ENCODE results near the gene SMIM10.

The SMIM10 gene

DNA sequence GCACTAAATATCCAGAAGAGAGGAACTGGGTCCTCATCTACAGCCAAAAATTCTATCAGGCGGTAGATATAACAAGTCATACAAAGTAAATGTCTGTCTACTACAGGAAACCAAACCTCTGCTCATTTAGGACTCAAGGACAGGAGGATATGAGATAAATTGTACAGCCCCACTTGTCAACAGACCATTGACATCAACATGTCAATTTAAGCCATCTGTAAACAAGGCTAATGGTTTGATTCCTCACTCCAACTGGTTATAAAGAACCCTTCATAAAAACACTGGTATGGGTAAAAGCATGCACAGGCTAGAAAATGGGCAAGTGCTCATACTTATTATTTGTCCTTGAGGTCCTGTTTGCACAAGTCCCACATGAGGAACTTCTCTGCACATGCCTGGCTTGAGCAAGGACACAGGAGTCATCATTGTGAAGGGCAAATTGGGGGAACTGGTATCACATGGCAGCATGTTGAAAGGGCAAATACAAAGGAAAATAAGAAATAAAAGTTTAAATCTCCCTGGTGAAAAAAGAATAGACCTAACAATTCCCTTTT is 18.3 kb downstream of the SMIM10 start:
- Histone ChIP-seq H3K9me2 (replicated peaks; ENCODE audit: control insufficient read depth, low read length) (no peaks in the 10 kb centered on the region), H4K20me1 (ENCODE audit: control insufficient read depth, insufficient read depth, low read depth, low read length) (no peaks in the 10 kb centered on the region), H3K27me3 (ENCODE audit: control insufficient read depth, low read length) (no peaks in the 10 kb centered on the region; the same call in 1 of the 2 replicates), H3K79me2 (ENCODE audit: control insufficient read depth, low read length) (no peaks in the 10 kb centered on the region), H3K36me3 (ENCODE audit: control insufficient read depth, low read length) (no peaks in the 10 kb centered on the region), H3K27ac (ENCODE audit: low read depth, low read length) (no peak overlapping the region), H3K4me3 (ENCODE audit: low read length) (no peak overlapping the region), H3F3A (ENCODE audit: control insufficient read depth, insufficient read depth) (no peaks in the 10 kb centered on the region), H3K9me3 (ENCODE audit: control insufficient read depth, insufficient read depth, low read length) (no peaks in the 10 kb centered on the region), H3K4me1 (ENCODE audit: control insufficient read depth, low read length) (peaks cover 5% of the 10 kb centered on the region; the same call in 1 of the 2 replicates), H3K4me2 (ENCODE audit: low read length) (no peak overlapping the region)
- TF ChIP-seq EZH2phosphoT487 (IDR thresholded peaks at IDR 0.05; ENCODE audit: borderline replicate concordance, low read length): no peak
- TF ChIP-seq CTCF (IDR thresholded peaks at IDR 0.05; ENCODE audit: low read depth, low read length, poor library complexity, severe bottlenecking): no peak

DNA sequence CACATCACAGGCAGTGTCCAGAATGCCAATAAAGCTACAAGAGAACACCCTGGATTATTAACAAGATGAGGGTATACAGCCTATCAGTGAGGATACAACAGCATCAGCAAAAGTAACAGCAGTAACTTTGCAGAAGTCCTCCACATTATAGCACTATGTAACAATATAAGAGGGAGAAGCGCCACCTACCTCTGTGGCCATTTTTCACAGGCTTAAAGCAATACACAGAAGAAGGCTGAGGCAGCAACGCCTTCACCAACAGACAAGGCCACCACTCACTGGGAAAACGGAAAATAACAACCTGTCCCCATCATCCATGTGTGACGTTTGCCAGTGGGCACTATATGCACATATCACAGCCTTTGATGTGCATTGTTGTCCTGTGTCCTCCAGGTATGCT is 19.0 kb downstream of the SMIM10 start:
- H3K9me3 ChIP-seq (ENCODE audit: control insufficient read depth, insufficient read depth, low read length): no peaks in the 10 kb centered on the region

DNA sequence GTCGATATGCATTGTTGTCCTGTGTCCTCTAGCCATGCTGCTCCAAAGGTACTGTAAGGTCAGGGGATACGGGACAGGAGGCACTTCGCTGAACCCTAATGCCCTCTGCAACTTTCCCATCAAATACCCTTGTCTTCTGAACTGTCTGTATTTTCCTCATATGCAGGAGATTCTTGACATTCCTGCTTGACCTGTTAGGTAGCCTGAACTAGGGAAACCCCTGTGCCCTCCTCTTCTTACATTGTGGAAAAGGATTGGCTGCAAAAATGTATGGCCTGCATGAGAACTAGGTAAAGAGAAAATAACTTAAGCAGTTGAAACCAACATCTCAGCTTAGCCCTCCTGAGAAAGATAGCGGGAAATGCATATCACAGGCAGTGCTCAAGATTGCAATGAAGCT is 20.1 kb downstream of the SMIM10 start:
- no peaks in the 10 kb centered on the region for H3F3A ChIP-seq (ENCODE audit: control insufficient read depth, insufficient read depth)
- no peaks in the 10 kb centered on the region for H3K79me2 ChIP-seq (ENCODE audit: control insufficient read depth, low read length)
- no peaks in the 10 kb centered on the region; the same call in 1 of the 2 replicates for H3K27me3 ChIP-seq (ENCODE audit: control insufficient read depth, low read length)
- no peaks in the 10 kb centered on the region for H3K9me3 ChIP-seq (ENCODE audit: control insufficient read depth, insufficient read depth, low read length)
- no peak overlapping the region for H3K27ac ChIP-seq (ENCODE audit: low read depth, low read length)
- H3K36me3 ChIP-seq (ENCODE audit: control insufficient read depth, low read length): no peaks in the 10 kb centered on the region
- no peaks in the 10 kb centered on the region for H3K9me2 ChIP-seq (replicated peaks; ENCODE audit: control insufficient read depth, low read length)
- no peak overlapping the region for H3K4me2 ChIP-seq (ENCODE audit: low read length)
- no peaks in the 10 kb centered on the region for H4K20me1 ChIP-seq (ENCODE audit: control insufficient read depth, insufficient read depth, low read depth, low read length)
- no peaks in the 10 kb centered on the region for H3K4me1 ChIP-seq (ENCODE audit: control insufficient read depth, low read length)
- TF ChIP-seq CTCF (IDR thresholded peaks at IDR 0.05; ENCODE audit: low read depth, low read length, poor library complexity, severe bottlenecking) (no peak), EZH2phosphoT487 (IDR thresholded peaks at IDR 0.05; ENCODE audit: borderline replicate concordance, low read length) (no peak)
- H3K4me3 ChIP-seq (ENCODE audit: low read length): no peak overlapping the region

More for the DNA sequence above, 19.0 kb downstream of the SMIM10 start:
- Histone ChIP-seq H3K4me2 (ENCODE audit: low read length) (no peak overlapping the region), H3K4me1 (ENCODE audit: control insufficient read depth, low read length) (no peaks in the 10 kb centered on the region), H3K79me2 (ENCODE audit: control insufficient read depth, low read length) (no peaks in the 10 kb centered on the region), H3K4me3 (ENCODE audit: low read length) (no peak overlapping the region), H3K36me3 (ENCODE audit: control insufficient read depth, low read length) (no peaks in the 10 kb centered on the region), H3K27me3 (ENCODE audit: control insufficient read depth, low read length) (no peaks in the 10 kb centered on the region; the same call in 1 of the 2 replicates), H4K20me1 (ENCODE audit: control insufficient read depth, insufficient read depth, low read depth, low read length) (no peaks in the 10 kb centered on the region), H3K27ac (ENCODE audit: low read depth, low read length) (no peak overlapping the region), H3F3A (ENCODE audit: control insufficient read depth, insufficient read depth) (no peaks in the 10 kb centered on the region), H3K9me2 (replicated peaks; ENCODE audit: control insufficient read depth, low read length) (no peaks in the 10 kb centered on the region)
- TF ChIP-seq CTCF (IDR thresholded peaks at IDR 0.05; ENCODE audit: low read depth, low read length, poor library complexity, severe bottlenecking) (no peak), EZH2phosphoT487 (IDR thresholded peaks at IDR 0.05; ENCODE audit: borderline replicate concordance, low read length) (no peak)
